Astrocyte of the cerebellum (primary cell): ENCODE data around the gene IQSEC3.
A peak's percentile ranks its signal among the peaks of the same experiment; 100 is the strongest.
"Not testable (repeated sequence)": the region's sequence is repeated elsewhere in the genome, so short reads cannot be mapped to it uniquely, and the experiment has no call there.

Experiments used
- DNase-seq: peaks from one replicate; pipeline ENCODE4 v3.0.0-alpha.2; 2011; ENCODE audit warnings: low read depth
- H3K4me3 ChIP-seq: 2 replicates; pipeline ENCODE4 v1.5.1; 2011; ENCODE audit warnings: mild to moderate bottlenecking, low read depth, low read length, moderate library complexity
- in situ Hi-C: cut with HindIII; loops from 2 replicates; pipeline ENCODE4 v1.10.0; 2017; ENCODE audit warnings: low sequenced_read_pairs
- TF ChIP-seq, protein P1 (sequence below): IDR thresholded peaks from 2 replicates; pipeline ENCODE4 v1.5.1; 2012; ENCODE audit warnings: low read length, low read depth, moderate library complexity, mild to moderate bottlenecking; ENCODE audit errors: missing control alignments

IQSEC3 gene

DNA sequence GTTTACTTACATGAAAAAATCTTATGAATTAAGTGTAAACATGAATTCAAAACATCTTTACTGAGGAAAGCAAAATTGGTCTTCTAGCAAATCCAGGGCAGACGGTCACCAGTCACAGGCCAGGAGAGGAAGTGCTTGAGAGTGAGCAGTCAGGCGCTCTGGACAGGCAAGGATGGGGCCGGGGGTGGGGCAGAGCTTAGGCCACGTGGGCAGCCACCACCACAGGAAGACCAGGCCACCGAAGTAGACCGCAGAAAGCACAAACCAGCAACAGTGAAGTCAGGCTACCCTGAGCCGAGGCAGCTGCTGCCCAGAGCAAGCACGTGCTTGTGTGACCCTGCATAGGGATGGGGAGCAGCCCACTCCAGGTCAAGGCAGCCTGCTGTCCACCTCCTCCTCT lies 113.9 kb downstream of the IQSEC3 start:
- in situ Hi-C loops: no loop called here
- DNase-seq: no peak
- no peak overlapping the region for H3K4me3 ChIP-seq
- TF ChIP-seq, protein P1, sequence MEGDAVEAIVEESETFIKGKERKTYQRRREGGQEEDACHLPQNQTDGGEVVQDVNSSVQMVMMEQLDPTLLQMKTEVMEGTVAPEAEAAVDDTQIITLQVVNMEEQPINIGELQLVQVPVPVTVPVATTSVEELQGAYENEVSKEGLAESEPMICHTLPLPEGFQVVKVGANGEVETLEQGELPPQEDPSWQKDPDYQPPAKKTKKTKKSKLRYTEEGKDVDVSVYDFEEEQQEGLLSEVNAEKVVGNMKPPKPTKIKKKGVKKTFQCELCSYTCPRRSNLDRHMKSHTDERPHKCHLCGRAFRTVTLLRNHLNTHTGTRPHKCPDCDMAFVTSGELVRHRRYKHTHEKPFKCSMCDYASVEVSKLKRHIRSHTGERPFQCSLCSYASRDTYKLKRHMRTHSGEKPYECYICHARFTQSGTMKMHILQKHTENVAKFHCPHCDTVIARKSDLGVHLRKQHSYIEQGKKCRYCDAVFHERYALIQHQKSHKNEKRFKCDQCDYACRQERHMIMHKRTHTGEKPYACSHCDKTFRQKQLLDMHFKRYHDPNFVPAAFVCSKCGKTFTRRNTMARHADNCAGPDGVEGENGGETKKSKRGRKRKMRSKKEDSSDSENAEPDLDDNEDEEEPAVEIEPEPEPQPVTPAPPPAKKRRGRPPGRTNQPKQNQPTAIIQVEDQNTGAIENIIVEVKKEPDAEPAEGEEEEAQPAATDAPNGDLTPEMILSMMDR: no peak

DNA sequence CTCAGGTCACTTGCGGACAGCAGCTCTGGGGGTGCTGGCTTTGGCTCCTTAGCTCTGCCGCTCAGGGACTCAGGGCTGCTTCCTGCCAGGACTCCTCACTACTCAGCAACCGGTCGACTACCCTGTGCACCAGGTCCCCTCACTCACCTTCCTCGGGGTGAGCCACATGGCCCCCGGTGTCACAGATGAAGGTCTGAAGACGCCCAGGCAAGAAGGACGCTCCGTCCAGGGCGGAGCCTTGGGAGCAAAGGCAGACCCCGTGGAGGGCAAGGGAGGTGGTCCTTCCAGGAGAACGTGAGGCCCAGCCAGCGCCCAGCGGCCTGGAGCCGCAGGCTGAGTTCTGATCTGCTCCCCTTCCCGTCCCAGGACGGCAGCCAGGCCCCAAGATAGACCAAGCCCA lies 115.4 kb downstream of the IQSEC3 start:
- no peak for DNase-seq
- TF ChIP-seq, protein P1: no peak
- in situ Hi-C loops: no loop called here
- H3K4me3 ChIP-seq: no peak overlapping the region

- no peak overlapping the region for H3K4me3 ChIP-seq
- TF ChIP-seq, protein P1: no peak
- no peak for DNase-seq
- in situ Hi-C loops: no loop called here
Observed at GRCh38 chr12:182381-182892, 115.9 kb downstream of the IQSEC3 start.

DNA sequence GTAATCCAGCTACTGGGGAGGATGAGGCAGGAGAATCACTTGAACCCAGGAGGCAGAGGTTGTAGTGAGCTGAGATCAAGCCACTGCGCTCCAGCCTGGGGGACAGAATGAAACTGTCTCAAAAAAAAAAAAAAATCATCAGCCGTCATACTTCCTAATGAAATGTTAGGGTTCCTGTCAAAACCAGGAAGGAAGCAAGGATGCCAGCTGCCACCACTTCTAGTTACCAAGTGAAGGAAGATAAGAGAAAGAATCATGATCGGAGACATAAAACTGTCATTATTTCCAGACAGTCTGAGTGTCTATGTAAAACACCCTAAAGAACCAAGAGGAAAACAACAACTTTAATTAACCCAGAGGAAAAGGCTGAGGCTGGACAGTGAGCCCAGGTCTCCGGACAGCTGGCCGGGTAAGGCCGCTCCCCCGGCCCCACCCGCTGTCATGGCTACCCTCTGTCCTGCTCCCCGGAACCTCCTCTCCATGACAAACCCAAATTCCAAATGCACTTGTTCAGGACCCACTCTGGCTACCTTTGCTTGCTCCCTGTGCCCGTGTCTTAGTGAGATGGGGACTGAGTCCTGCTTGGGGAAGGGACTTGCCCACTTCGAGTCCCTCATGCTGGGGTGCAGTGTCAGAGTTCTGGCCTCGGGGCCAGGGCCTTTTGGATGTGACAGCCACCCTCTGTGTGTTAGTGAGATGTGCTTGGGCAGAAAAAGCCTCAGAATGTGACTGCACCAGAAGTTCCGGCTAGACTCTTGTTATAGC lies 118.4 kb downstream of the IQSEC3 start:
- in situ Hi-C loops: loop anchor here (5.0 kb wide), 1 partner anchor 78 kb away; no protein-coding TSS in a partner anchor
- TF ChIP-seq, protein P1: no peak
- no peak overlapping the region for H3K4me3 ChIP-seq
- DNase-seq: no peak

DNA sequence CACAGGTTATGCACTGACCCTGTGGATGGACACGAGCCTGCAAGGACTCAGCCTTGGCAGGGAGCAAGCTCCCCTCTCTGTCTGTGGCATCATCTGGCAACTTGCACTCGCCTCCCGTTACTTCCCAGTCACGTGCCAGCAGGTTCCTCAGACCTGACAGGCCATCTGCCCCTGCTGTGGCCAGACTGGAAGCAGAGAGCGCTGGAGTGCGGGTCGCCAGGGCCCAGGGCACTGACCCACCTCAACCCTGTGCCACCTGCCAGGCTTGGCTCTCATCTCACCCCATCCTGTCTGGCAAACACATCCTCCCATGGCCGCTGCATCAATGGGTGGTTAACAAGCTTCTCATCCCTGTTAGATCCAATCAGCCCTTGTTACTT lies 119.0 kb downstream of the IQSEC3 start:
- DNase-seq: no peak
- H3K4me3 ChIP-seq: no peak overlapping the region
- in situ Hi-C loops: loop anchor here (5.0 kb wide), 1 partner anchor 78 kb away; no protein-coding TSS in a partner anchor
- TF ChIP-seq, protein P1: no peak

DNA sequence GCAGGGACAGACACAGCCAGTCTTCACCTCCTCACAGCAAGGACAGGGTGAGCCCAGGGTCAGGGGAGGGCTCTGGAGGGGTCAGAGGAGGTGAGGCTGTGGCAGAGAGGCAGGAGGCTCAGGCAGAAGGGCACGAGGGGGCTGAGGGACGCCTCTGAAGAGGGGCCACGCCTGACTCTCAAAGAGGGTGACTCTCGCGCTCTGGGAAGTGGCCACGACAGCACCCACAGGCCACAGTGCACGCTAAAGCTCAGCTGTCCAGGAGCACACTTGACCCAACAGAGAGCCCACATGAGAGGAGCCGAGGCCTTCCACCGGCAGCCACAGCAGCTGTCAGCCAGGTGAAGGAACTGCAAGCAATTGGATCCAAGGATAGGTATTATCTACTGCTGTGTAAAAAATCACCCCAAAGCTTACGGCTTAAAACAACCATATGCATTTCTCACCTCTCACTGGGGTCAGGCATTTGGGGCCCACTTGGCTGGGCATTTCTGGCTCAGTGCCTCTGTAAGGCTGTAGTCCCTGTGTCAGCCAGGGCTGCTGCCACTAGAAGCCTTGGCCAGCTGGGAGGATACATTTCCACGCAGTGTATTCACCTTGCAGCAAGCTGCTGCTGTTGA lies 119.5 kb downstream of the IQSEC3 start:
- TF ChIP-seq, protein P1: no peak
- DNase-seq: no peak
- in situ Hi-C loops: loop anchor here (5.0 kb wide), 1 partner anchor 79 kb away; no protein-coding TSS in a partner anchor
- no peak overlapping the region for H3K4me3 ChIP-seq

DNA sequence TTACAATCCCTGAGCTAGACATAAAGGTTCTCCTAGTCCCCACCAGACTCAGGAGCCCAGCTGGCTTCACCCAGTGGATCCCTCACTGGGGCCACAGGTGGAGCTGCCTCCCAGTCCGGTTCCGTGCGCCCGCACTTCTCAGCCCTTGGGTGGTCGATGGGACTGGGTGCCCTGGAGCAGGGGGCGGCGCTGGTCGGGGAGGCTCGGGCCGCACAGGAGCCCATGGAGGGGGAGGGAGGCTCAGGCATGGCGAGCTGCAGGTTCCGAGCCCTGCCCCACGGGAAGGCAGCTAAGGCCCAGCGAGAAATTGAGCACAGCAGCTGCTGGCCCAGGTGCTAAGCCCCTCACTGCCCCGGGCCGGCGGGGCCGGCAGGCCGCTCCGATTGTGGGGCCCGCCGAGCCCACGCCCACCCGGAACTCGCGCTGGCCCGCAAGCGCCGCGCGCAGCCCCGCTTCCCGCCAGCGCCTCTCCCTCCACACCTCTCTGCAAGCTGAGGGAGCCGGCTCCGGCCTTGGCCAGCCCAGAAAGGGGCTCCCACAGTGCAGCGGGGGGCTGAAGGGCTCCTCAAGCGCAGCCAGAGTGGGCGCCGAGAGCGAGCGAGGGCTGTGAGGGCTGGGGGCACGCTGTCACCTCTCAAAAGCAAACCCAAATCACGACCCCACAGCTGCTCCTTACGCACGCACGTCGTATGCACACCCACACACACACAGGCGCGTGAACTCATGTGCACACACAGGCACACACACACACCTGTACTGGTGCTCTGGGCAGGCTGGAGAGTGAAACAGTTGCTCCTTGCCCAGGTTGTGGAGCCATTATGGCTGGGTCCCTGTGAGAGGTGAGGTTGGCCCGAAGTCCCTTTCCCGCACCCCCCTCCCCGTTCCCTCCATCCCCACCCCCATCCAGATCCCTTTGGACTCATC lies 121.7 kb downstream of the IQSEC3 start:
- in situ Hi-C loops: loop anchor here (5.0 kb wide), 1 partner anchor 81 kb away; no protein-coding TSS in a partner anchor
- not testable (repeated sequence) for DNase-seq
- peak overlapping the region; percentile 40 for H3K4me3 ChIP-seq
